H1 (cell line): ENCODE results near the gene DAB2IP.

ENCODE experiments used
- CREB1 ChIP-seq: IDR thresholded peaks from 2 replicates; pipeline ENCODE4 v1.6.1; 2012; ENCODE audit warnings: inconsistent platforms
- GABPA ChIP-seq: IDR thresholded peaks from 2 replicates; pipeline ENCODE4 v1.6.1; 2011; ENCODE audit warnings: mild to moderate bottlenecking, low read length, moderate library complexity, borderline replicate concordance; ENCODE audit not compliant: insufficient read depth
- MAX ChIP-seq: IDR thresholded peaks from 2 replicates; pipeline ENCODE4 v1.6.1; 2012; ENCODE audit warnings: inconsistent platforms
- POLR2A ChIP-seq, 2 experiments: IDR thresholded peaks; 1 replicate in 1 of 2; 2 replicates in 1 of 2; pipeline ENCODE4 v1.6.1; 2011; ENCODE audit warnings: low read depth in 2 of 2, low read length in 2 of 2, mild to moderate bottlenecking in 2 of 2; ENCODE audit errors: control extremely low read depth in 1 of 2
- TEAD4 ChIP-seq: IDR thresholded peaks from 2 replicates; pipeline ENCODE4 v1.6.1; 2012; ENCODE audit warnings: low read depth, low read length, inconsistent platforms, mixed read lengths
- ZNF274 ChIP-seq: IDR thresholded peaks from 2 replicates; pipeline ENCODE4 v1.7.0; 2012; ENCODE audit warnings: low read length, borderline replicate concordance; ENCODE audit errors: extremely low read depth
- TF ChIP-seq, protein P1 (sequence below), 3 experiments: IDR thresholded peaks; 1 replicate in 2 of 3; 2 replicates in 1 of 3; pipeline versions ENCODE4 v1.5.1 to v1.6.1; 2011; ENCODE audit warnings: low read length in 3 of 3, mild to moderate bottlenecking in 3 of 3, inconsistent platforms in 2 of 3, low read depth in 1 of 3, moderate library complexity in 1 of 3; ENCODE audit not compliant: insufficient read depth in 1 of 3; ENCODE audit errors: control extremely low read depth in 1 of 3

DNA sequence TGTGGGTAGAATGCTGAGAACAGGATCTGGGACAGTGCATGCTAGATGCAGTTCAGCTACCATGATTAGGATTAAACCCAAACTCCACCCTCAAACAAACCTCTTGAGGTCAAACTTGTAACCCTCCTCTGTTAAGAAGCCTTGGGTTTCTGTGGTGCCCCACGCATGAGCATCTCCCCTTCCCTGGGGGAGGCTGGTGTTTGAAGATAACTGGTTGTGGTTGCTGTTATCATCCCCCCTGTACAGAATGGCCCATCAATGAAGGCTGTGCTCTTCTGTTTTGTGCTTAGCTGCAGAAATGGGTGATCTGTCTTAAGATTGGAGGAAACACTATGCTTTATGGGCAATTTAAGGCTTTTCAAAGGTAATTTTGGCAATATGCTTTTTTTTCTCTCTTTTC, 4.4 kb upstream of the DAB2IP start:
- TF ChIP-seq, protein P1, sequence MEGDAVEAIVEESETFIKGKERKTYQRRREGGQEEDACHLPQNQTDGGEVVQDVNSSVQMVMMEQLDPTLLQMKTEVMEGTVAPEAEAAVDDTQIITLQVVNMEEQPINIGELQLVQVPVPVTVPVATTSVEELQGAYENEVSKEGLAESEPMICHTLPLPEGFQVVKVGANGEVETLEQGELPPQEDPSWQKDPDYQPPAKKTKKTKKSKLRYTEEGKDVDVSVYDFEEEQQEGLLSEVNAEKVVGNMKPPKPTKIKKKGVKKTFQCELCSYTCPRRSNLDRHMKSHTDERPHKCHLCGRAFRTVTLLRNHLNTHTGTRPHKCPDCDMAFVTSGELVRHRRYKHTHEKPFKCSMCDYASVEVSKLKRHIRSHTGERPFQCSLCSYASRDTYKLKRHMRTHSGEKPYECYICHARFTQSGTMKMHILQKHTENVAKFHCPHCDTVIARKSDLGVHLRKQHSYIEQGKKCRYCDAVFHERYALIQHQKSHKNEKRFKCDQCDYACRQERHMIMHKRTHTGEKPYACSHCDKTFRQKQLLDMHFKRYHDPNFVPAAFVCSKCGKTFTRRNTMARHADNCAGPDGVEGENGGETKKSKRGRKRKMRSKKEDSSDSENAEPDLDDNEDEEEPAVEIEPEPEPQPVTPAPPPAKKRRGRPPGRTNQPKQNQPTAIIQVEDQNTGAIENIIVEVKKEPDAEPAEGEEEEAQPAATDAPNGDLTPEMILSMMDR (IDR thresholded peaks at IDR 0.05; ENCODE audit: control extremely low read depth in 1 of 3, insufficient read depth in 1 of 3, low read depth in 1 of 3, low read length in 3 of 3) = no peak
- TF ChIP-seq POLR2A (IDR thresholded peaks at IDR 0.05; ENCODE audit: control extremely low read depth in 1 of 2, low read depth in 2 of 2, low read length in 2 of 2) (no peak), CREB1 (no peak), GABPA (no peak), MAX (no peak), ZNF274 (no peak), TEAD4 (no peak)
